HG03159 (cell line): ENCODE data around the gene SGTB.
"Not testable (repeated sequence)": the region's sequence is repeated elsewhere in the genome, so short reads cannot be mapped to it uniquely, and the experiment has no call there.

Experiments
- ATAC-seq: cut with Tn5 transposase; IDR thresholded peaks from one replicate; pipeline ENCODE4 v1.9.1; 2021; ENCODE audit warnings: mild to moderate bottlenecking, moderate library complexity; ENCODE audit not compliant: unreplicated experiment

SGTB gene

GRCh38 chr5:65674749-65675148 lies 47.2 kb downstream of the SGTB start:
- ATAC-seq, result no peak

- no peak for ATAC-seq
Observed at GRCh38 chr5:65672796-65673195, 49.1 kb downstream of the SGTB start.

GRCh38 chr5:65668696-65669095 lies 53.2 kb downstream of the SGTB start:
- no peak for ATAC-seq

- ATAC-seq, result no peak
Observed at GRCh38 chr5:65663804-65664521, 57.9 kb downstream of the SGTB start.

GRCh38 chr5:65654713-65655112 lies 67.2 kb downstream of the SGTB start:
- no peak for ATAC-seq

- ATAC-seq, result no peak
Observed at GRCh38 chr5:65651144-65651543, 70.8 kb downstream of the SGTB start.

- ATAC-seq, result no peak
Observed at GRCh38 chr5:65647941-65648340, 74.0 kb downstream of the SGTB start.

- no peak for ATAC-seq
Observed at GRCh38 chr5:65646938-65647337, 75.0 kb downstream of the SGTB start.

GRCh38 chr5:65640240-65640639 lies 81.7 kb downstream of the SGTB start:
- no peak for ATAC-seq

GRCh38 chr5:65630981-65631380 lies 90.9 kb downstream of the SGTB start:
- ATAC-seq, result no peak

GRCh38 chr5:65625743-65626142 lies 96.2 kb downstream of the SGTB start:
- ATAC-seq, result no peak

GRCh38 chr5:65624571-65625555 lies 97.0 kb downstream of the SGTB start, which contains the start of the genes SHLD3 and TRAPPC13:
SHLD3 (plus strand) TSS chr5:65625027; CDS start chr5:65629588, 4,561 bp downstream.
TRAPPC13 (plus strand) TSS chr5:65625027; CDS start chr5:65625061, 34 bp downstream.
- ATAC-seq, result peak; percentile 76

- peak; percentile 93 for ATAC-seq
Observed at GRCh38 chr5:65624025-65624570, 97.8 kb downstream of the SGTB start, which contains the start of gene TRIM23. TRIM23 (minus strand) TSS chr5:65624333; CDS start chr5:65624274, 59 bp downstream.

GRCh38 chr5:65623482-65623881 lies 98.4 kb downstream of the SGTB start:
- ATAC-seq, result no peak

GRCh38 chr5:65621961-65622360 lies 99.9 kb downstream of the SGTB start:
- not testable (repeated sequence) for ATAC-seq

- no peak for ATAC-seq
Observed at GRCh38 chr5:65620021-65620420, 101.9 kb downstream of the SGTB start.
